GM21390 (cell line): ENCODE data around the gene TMEM128.
"Not testable (repeated sequence)": the region's sequence is repeated elsewhere in the genome, so short reads cannot be mapped to it uniquely, and the experiment has no call there.

Source experiments
- ATAC-seq: cut with Tn5 transposase; IDR thresholded peaks from one replicate; pipeline ENCODE4 v1.9.1; 2021; ENCODE audit not compliant: unreplicated experiment

The TMEM128 gene

DNA sequence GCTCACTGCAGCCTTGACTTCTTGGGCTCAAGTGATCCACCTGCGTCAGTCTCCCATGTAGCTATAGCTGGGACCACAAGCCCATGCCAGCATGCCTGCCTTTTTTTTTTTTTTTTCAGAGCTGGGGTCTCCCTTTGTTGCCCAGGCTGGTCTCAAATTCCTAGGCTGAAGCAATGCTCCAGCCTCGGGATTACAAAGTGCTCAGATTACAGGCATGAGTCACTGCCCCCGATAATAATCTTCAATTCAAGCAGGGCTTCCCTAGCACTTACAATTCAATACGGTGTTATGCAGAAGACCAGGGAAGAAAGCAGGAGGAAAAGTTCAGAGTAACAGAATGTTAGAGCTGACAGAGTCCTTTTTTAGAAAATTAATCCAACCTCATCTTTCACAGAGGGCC is 47.4 kb downstream of the TMEM128 start:
- no peak for ATAC-seq

DNA sequence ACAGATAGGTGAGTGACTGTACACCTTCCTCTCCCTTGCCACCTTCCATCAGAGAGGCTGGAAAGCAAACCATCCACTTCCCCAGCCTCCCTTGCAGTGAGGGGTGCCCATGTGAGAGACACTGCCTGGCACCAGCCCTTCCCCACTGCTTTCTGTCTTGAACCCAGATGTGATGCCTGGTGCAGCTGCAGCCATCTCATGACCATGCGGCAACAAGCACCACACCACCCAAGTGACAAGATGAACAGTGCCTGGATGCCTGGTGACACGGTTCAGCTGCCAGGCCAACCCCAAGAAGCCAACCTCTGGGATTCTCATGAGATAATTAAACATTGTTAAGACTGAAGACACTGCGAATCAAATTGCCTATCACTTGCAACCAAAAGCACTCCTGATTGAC is 52.7 kb downstream of the TMEM128 start:
- ATAC-seq, result no peak

- ATAC-seq, result not testable (repeated sequence)
Observed at GRCh38 chr4:4188557-4188956, 59.5 kb downstream of the TMEM128 start.
